IPS-NIHi7 (cell line): ENCODE measurements around the gene TRAF3.
"Not testable (repeated sequence)": the region's sequence is repeated elsewhere in the genome, so short reads cannot be mapped to it uniquely, and the experiment has no call there.

Experiments used
- DNase-seq: peaks from one replicate; pipeline ENCODE4 v3.0.0; 2012; ENCODE audit warnings: mixed read lengths; ENCODE audit errors: extremely low spot score

TRAF3 gene

GRCh38 chr14:102752239-102752847, 24.9 kb upstream of the TRAF3 start:
- DNase-seq: no peak

GRCh38 chr14:102754370-102755262, 22.6 kb upstream of the TRAF3 start:
- no peak for DNase-seq

DNA sequence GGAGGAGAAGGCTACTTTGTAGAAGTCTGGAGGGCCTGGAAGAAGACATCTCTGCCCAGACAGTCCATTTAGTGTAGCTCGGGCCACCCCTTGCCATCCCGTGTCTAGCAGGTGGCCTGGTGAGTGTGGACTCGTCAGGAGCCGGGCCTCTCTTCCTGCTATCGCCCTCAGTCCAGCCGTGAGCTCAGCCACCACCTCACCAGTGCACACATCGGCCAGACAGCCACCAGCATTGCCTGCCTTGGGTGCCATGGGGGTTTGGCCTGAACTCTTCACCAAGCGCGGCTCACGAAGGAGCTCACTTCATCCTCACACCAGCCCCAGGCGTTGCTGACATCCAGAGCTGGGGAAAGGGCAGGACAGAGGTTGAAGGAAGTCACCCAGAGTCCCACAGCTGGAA, 19.6 kb upstream of the TRAF3 start:
- no peak for DNase-seq

DNA sequence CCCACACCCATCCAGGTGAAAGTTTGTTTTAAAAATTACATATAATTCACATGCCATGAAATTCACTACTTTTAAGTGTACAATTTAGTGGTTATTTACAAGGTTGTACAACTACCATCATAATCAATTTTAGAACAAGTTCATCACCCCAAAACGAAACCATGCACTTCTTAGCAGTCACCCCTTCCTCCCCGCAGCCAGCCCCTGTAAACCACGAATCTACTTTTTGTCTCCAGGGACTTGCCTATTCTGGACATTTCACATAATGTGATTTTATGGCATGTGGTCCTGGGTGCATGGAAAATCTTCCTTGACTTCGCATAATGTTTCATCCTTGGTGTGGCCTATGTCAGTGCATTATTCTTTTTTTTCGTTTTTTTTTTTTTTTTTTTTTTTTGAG, 19.2 kb upstream of the TRAF3 start:
- no peak for DNase-seq

- peak; percentile 51 for DNase-seq
Measured at GRCh38 chr14:102759456-102760187, 17.6 kb upstream of the TRAF3 start.

GRCh38 chr14:102760496-102761193, 16.6 kb upstream of the TRAF3 start:
- peak; percentile 67 for DNase-seq

DNA sequence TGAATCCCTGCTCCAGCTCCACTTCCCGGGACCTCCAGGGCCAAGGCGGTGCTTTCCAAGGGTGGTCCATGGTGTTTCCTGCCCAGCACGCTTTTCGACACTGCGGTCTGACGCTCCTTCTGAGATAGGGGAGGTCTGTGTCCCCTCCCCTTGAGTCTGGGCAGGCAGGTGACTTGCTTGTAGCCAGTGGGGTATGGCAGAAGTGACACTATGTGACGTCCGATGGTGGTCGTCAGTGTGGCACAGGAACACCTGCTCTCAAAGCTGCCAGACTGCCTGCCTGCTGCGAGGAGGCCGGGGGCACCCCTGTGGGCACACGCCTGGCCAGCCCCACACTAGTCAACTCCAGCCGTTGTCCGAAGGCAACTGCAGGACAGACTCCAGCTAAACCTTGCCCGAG, 16.0 kb upstream of the TRAF3 start:
- no peak for DNase-seq

GRCh38 chr14:102764220-102764671, 13.0 kb upstream of the TRAF3 start:
- no peak for DNase-seq

- DNase-seq: not testable (repeated sequence)
Measured at GRCh38 chr14:102765770-102766169, 11.5 kb upstream of the TRAF3 start.

- DNase-seq: no peak
Measured at GRCh38 chr14:102768223-102769048, 8.8 kb upstream of the TRAF3 start.

DNA sequence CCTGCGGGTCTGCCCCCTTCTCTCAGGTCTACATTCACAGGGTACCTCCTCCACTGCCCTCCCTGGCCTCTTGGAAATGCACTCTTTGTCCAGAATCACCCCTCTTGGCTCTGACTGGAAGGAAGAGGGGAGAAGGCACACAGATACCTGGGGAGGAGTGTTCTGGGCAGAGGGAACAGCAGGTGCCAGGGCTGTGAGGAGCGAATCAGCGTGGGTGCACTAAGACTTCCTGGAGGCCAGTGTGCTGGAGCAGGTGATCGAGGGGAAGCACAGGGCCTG, 8.3 kb upstream of the TRAF3 start:
- no peak for DNase-seq

DNA sequence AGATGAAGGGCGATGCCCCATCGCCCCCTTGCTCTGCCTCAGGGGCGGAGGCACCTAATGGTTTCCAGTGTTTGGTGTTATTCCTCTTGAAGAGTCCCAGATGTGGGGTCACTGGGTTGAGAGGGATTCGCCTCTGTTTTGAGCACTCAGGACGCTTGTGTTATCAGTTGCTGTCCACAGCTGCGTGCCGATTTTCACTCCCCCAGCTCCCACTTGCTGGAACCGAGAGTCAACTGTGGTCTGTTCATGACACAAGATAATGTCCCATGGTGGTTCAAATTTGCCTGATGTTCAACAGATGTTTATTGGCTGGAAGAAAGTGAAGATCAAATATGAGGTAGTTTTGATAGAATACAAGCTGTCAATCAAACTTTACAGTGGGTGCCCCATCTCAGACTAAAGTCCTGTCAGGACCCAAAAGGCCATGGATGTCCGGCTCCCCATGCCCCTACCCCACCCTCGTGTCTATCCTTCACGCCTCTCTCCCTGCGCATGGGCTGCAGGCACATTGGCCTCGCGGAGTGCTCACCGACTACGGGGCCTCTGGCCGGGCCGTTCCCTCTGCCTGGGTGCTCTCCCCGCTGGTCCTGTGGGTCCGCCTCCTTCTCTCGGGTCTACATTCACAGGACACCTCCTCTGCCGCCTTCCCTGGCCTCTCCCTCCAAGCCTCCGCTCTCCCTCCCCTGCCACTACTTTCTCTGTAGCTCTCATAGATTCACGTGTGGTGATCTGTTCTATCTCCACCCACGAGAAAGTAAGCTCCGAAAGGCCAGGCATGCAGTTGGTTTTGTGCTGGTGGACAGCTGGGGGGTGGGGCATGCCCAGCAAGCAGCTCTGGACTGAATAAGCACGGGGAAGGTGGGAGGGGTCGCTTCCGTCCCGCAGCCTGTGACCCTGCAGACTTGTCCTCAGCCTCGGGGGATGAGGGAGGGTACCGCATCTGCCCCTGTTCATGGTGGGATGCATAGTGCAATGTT, 6.8 kb upstream of the TRAF3 start:
- DNase-seq: no peak

- no peak for DNase-seq
Measured at GRCh38 chr14:102771144-102771543, 6.1 kb upstream of the TRAF3 start.

- DNase-seq: peak; percentile 75
Measured at GRCh38 chr14:102772781-102773570, 4.3 kb upstream of the TRAF3 start.

GRCh38 chr14:102774391-102775153, 2.7 kb upstream of the TRAF3 start:
- peak; percentile 76 for DNase-seq

DNA sequence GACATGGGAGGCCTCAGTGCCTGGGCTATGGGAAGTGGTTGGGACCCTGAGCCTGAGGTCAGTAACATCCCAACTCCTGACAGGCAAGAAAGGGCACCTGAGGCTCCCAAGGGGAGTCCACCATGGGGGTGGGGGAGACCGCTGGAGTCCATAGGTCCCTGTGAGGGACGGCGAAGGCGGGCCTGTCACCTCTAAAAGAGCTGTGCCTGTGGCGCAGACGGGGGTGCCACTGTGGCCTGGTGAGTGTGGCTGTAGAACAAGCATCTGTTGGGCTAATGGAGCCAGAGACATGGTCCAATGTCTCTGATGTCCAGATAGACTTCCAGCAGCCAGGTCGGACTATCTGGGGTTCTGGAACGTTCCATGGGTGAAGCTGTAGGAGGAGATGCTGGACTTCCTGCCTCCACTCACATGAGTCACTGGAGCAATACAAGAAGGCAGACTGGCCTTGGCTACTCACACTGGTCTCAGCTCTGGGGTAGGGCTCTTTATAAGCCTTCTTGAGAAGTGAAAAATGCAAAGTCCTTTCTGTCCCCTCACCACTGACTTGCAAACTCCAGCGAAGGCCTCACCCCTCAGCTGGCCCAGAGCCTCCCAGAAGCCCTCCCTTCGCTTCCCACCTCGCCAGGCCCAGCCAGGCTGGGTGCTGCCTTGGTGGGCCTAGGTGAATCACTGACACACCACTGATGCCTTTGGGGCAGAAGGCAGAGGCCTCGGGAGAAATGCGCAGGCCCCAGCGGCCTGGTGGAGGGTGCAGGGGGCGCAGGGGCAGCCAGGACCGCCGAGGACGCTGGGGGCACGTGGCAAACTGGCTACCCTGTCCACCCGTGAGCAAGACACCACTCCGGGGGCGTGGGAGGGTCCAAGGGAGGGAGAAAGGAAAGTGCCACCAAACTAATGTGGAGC, 1.1 kb upstream of the TRAF3 start:
- no peak for DNase-seq

DNA sequence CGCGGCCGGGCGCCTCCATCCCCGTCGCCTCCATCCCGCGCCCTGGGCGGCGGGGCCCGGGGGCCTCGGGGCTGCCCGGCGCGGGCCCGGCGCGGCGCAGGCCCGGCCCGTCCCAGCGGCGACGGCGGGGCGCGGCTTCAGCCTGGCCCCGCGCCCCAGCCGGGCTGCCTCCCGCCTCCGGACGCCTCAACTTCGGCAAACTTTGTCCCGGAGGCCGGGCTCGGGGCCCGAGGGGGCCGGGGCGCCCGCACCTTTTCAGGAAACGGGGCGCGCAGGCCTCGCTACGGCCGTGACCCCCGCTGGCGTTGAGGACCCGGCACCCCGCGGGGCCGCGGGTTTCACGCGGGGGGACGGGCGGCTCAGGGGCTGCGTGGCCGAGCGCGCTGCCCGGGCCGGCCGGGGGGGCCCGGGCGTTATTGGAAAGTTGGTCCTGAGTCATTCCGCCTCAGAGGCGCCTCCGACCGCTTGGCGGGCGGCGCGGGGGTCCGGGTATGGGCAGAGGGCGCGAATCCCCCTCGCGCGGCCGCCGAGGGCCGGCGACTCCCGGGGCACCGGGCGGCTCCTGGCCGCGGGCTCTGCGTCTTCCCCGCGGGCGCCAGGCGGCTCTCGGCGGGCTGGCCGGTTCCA, 575 bp downstream of the TRAF3 start:
- no peak for DNase-seq
